ENCODE measurements around the gene ALG12. TPM values are rescaled to one million over a fixed set of nuclear protein-coding genes. Genes with fewer than 3 reads are reported as not detected.

Gene ALG12
- total RNA-seq, 2 donors from 2014 or later: 13.7 to 15.4 TPM

DNA sequence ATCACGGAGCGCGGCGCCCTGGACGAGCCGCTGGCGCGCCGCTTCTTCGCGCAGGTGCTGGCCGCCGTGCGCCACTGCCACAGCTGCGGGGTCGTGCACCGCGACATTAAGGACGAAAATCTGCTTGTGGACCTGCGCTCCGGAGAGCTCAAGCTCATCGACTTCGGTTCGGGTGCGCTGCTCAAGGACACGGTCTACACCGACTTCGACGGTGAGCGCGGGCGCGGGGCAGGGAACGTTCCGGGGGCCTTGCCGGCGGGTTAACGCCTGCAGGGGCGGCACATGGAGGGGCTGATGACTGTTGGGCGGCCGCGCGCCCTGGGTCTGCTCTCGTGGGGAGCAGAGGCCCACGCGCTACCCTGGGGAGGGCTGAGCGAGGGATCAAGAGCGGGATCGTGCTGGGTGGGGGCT is 43.4 kb upstream of the ALG12 start:
- no peaks in the 10 kb centered on the region for H3K9me3 ChIP-seq (ENCODE audit: control insufficient read depth, low read length, poor library complexity, severe bottlenecking)
- DNase-seq: no peak
- H3K27me3 Mint-ChIP-seq: no peaks in the 10 kb centered on the region
- ATAC-seq: no peak
- H3K4me1 Mint-ChIP-seq: peaks cover 24% of the 10 kb centered on the region
- peak overlapping the region; percentile 93 for H3K4me3 Mint-ChIP-seq
- H3K27ac Mint-ChIP-seq: peak overlapping the region; percentile 98
- H3K36me3 Mint-ChIP-seq (ENCODE audit: low read depth): no peaks in the 10 kb centered on the region

DNA sequence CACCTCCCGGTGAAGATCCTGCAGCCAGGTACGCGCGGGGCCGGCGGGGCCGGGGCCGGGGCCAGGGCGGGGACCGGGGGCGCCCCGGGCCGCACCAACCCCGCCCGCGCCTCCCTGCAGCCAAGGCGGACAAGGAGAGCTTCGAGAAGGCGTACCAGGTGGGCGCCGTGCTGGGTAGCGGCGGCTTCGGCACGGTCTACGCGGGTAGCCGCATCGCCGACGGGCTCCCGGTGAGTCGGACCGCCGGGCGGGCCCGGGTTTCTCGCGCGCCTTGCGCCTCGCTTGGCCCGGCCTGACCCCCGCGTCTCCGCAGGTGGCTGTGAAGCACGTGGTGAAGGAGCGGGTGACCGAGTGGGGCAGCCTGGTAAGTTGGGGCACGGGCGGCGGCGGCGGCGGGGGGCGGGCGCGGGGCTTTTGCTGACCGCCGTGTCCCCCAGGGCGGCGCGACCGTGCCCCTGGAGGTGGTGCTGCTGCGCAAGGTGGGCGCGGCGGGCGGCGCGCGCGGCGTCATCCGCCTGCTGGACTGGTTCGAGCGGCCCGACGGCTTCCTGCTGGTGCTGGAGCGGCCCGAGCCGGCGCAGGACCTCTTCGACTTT is 42.9 kb upstream of the ALG12 start:
- peak overlapping the region; percentile 98 for H3K27ac Mint-ChIP-seq
- DNase-seq (peak in 2 of 3 donors; percentile 26), ATAC-seq (no peak)
- no peaks in the 10 kb centered on the region for H3K9me3 ChIP-seq (ENCODE audit: control insufficient read depth, low read length, poor library complexity, severe bottlenecking)
- peaks cover 23% of the 10 kb centered on the region for H3K4me1 Mint-ChIP-seq
- no peaks in the 10 kb centered on the region for H3K27me3 Mint-ChIP-seq
- no peaks in the 10 kb centered on the region for H3K36me3 Mint-ChIP-seq (ENCODE audit: low read depth)
- peak overlapping the region; percentile 93 for H3K4me3 Mint-ChIP-seq

DNA sequence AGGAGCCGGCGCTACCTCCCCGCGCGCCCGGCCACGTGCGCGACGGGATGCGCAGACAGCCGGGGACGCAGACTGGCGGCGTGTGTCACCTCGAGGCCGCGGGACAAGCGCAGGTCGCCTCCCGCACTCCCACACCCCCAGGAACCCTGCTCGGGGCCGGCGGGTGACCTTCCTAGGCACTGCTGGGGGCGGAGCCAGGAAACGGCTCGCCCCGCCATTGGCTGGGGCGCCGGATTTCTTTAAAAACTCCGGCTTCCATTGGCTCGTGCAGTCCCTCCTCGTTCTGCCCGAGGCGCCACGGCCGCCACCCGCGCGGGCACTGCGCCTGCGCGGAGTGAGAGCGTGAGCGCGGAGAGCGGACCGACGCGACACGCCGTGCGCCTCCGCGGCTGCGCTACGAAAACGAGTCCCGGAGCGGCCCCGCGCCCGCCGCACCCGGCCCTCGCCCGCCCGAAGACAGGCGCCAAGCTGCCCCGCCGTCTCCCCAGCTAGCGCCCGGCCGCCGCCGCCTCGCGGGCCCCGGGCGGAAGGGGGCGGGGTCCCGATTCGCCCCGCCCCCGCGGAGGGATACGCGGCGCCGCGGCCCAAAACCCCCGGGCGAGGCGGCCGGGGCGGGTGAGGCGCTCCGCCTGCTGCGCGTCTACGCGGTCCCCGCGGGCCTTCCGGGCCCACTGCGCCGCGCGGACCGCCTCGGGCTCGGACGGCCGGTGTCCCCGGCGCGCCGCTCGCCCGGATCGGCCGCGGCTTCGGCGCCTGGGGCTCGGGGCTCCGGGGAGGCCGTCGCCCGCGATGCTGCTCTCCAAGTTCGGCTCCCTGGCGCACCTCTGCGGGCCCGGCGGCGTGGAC is 42.1 kb upstream of the ALG12 start, which contains the start of gene PIM3:
Gene PIM3, plus strand, starts transcription at position 614 of the 846 bp plus-strand sequence. Its CDS starts 176 bp downstream, at position 790.
- Mint-ChIP-seq H3K36me3 (ENCODE audit: low read depth) (no peaks in the 10 kb centered on the region), H3K27ac (peak within 1 kb of the TSS; percentile 98), H3K4me3 (peak within 1 kb of the TSS; percentile 93), H3K4me1 (peaks cover 22% of the 10 kb centered on the region), H3K27me3 (no peaks in the 10 kb centered on the region)
- ATAC-seq: peak; percentile 70
- H3K9me3 ChIP-seq (ENCODE audit: control insufficient read depth, low read length, poor library complexity, severe bottlenecking): no peaks in the 10 kb centered on the region
- peak; percentile 84 to 88 (median 84) for DNase-seq

DNA sequence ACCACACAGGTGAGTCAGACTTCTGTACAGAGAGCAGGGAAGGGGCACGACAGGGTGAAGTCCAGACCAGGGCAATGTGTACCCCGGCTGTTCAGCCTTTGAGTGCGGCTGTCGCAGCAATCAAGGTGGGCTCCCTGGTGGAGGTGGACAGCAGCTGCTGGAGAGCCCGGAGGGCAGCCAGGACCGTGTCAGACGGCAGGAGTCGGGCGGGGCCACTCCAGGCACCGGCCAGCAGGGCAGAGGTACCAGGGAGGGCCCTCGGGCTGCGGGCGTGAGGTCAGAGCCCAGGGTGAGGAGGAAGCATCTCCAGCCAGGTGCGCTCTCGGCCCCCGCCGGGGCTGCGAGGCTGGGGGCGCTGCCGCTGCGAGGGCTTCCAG is 41.5 kb upstream of the ALG12 start:
- Mint-ChIP-seq H3K27ac (peak overlapping the region; percentile 69), H3K4me1 (peaks cover 20% of the 10 kb centered on the region), H3K4me3 (peak overlapping the region; percentile 83), H3K27me3 (no peaks in the 10 kb centered on the region), H3K36me3 (ENCODE audit: low read depth) (no peaks in the 10 kb centered on the region)
- ATAC-seq (no peak), DNase-seq (no peak)
- no peaks in the 10 kb centered on the region for H3K9me3 ChIP-seq (ENCODE audit: control insufficient read depth, low read length, poor library complexity, severe bottlenecking)

DNA sequence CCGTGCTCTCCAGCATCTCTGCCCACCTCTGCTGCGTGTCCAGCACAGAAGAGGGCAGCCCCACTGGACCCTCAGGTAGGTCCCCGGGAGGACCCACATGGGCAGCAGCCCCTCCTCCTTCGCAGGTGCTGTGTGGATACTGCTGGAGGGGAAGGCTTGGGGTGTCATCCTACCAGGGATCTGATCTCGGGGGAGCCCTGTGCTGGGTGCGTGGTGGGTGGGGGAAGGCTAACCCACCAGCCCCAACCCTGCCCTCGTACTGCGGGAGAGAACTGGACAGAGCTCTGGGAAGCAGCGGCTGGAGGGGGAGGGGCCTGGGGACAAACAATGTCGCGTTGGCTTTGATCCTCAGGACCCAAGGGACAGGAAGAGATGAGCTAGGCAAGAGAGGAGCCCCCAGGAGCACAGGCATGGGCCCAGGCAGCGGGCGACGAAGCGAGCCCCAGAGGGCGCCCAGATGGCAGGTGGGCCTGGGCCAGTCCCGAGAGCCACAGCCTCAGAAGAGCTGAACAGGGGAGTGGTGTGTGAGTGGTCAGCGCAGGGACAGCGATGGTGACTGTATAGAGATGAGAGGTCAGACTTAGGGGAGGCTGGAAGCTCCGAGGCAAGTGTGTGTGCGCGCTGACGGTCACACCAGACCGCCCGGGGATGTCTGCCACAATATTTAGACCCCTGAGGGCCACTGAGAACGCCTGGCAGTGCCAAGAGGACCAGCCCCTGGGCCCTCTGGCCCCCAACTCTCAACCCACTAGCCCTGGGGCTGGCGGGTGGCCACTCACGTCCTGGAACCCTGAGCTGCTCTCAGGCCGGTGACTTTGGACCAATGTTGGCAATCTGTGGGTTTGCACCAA is 40.9 kb upstream of the ALG12 start:
- peaks cover 20% of the 10 kb centered on the region for H3K4me1 Mint-ChIP-seq
- no peaks in the 10 kb centered on the region for H3K27me3 Mint-ChIP-seq
- peak overlapping the region; percentile 69 for H3K27ac Mint-ChIP-seq
- no peaks in the 10 kb centered on the region for H3K9me3 ChIP-seq (ENCODE audit: control insufficient read depth, low read length, poor library complexity, severe bottlenecking)
- DNase-seq (no peak), ATAC-seq (no peak)
- H3K4me3 Mint-ChIP-seq: peak overlapping the region; percentile 83
- no peaks in the 10 kb centered on the region for H3K36me3 Mint-ChIP-seq (ENCODE audit: low read depth)

DNA sequence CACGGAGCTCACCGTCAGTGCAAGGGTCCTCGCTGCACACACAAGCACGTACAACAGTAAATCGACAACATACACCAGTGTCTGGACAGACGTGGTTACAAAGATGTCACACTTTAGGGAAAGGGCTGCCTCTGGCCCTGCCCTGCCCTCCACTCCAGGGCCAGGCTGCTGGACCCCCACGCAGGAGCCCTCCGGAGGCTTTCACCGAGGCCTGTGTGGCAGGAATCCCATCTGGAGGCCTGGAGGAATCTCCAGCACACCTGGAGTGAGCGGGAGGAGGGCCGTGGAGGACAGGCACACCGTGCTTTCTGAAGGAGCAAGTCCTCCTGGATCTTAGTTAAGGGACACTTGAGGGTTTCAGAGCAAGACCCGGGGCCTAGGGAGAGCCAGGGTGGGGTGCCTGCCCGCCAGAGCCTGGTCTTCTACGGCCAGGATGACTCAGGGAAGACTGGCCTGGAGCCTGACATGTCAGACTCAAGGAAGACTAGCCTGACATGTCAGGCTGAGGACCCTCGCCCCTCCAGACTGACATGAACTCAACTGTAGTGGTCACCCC is 40.2 kb upstream of the ALG12 start:
- H3K36me3 Mint-ChIP-seq (ENCODE audit: low read depth): no peaks in the 10 kb centered on the region
- ATAC-seq (no peak), DNase-seq (no peak)
- peak overlapping the region; percentile 83 for H3K4me3 Mint-ChIP-seq
- H3K9me3 ChIP-seq (ENCODE audit: control insufficient read depth, low read length, poor library complexity, severe bottlenecking): no peaks in the 10 kb centered on the region
- H3K27me3 Mint-ChIP-seq: no peaks in the 10 kb centered on the region
- peak overlapping the region; percentile 69 for H3K27ac Mint-ChIP-seq
- H3K4me1 Mint-ChIP-seq: peaks cover 16% of the 10 kb centered on the region

DNA sequence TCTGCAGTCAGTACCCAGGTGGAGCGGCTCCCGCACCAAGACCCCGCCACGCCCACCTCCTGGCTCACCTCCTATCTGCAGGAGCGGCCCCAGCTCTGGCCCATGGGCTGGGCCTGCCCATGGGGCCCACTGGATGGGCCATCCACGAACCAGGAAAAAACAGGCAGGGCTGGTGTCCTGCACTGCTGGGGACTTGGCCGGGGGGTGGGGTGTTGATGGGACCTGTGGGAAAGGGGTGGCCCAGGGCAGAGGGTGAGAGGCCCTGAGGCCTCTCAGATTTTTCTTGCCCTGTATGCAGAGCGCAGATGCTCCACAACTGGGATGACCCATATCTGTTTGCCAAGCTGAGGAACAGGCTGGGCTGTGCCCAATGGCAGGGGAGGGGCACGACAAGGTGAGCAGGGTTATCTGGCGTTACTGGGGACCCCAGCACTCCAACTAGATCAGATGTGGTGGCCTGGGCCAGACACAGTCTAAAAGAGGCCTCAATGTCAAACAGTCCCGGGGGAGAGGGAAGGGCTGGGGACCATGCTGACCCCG is 39.7 kb upstream of the ALG12 start:
- Mint-ChIP-seq H3K27me3 (no peaks in the 10 kb centered on the region), H3K4me1 (peaks cover 14% of the 10 kb centered on the region), H3K36me3 (ENCODE audit: low read depth) (no peaks in the 10 kb centered on the region), H3K4me3 (no peak overlapping the region), H3K27ac (peak overlapping the region; percentile 21)
- ATAC-seq (no peak), DNase-seq (no peak)
- no peaks in the 10 kb centered on the region for H3K9me3 ChIP-seq (ENCODE audit: control insufficient read depth, low read length, poor library complexity, severe bottlenecking)

DNA sequence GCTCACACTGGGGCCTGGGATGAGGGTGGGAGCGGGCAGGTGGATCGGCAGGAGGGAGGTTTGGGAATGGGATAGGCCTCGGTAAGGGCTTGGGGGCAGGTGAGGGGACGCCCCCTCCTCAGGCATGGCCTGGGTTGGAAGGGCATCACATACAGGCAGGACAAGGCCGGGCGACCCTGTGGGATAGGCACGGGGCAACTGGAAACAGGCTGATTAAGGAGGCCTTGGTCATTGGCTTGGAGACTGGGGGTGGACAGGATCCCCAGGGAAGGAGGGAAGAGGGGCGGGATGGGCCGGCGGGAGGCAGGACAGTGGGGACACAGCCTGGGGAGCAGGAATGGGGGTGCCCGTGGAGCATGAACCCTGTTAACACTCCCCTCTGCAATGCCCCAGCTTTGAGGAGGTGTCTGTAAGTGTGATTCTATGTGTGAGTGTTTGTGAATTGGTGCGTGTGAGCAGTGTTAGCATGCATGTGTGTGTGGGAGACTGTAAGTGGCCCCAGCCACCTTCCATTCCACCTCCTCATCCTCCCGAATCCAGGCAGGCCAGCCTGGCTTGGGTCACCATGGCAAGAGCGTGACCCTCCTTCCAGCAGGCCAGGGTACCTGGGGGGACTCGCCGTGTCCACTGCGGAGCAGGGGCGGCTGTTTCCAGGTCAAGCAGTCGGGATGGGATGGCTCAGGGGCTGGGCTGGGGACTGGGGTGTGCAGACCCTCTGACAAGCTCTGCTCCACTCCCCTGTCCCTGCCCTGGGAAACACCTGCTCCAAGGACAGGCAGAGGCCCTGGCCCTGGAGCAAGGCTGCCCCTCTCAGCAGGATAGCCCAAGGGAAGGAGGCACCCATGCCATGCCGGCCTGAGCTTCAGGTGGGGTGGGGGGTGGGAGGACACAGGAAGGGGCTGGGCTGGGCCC is 38.9 kb upstream of the ALG12 start:
- DNase-seq (no peak), ATAC-seq (no peak)
- no peaks in the 10 kb centered on the region for H3K9me3 ChIP-seq (ENCODE audit: control insufficient read depth, low read length, poor library complexity, severe bottlenecking)
- peaks cover 14% of the 10 kb centered on the region for H3K4me1 Mint-ChIP-seq
- H3K4me3 Mint-ChIP-seq: no peak overlapping the region
- no peaks in the 10 kb centered on the region for H3K27me3 Mint-ChIP-seq
- H3K36me3 Mint-ChIP-seq (ENCODE audit: low read depth): no peaks in the 10 kb centered on the region
- H3K27ac Mint-ChIP-seq: no peak overlapping the region

DNA sequence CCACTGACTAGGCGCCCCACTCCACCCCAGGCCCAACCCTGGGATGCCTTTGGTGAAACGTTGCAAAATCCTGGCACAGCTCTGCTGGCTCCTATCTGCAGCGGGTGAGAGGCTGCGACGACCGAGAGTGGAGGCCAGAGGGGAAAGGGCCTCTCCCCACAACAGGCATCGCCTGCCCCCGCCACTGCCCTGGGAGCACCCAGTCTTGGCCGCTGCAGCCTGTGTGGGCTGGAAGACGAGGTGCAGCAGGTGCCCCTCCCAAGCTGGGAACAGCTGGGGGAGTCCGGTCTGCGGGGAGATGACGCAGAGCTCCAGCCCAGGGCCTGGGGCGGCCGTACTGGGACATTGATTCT is 38.2 kb upstream of the ALG12 start:
- Mint-ChIP-seq H3K36me3 (ENCODE audit: low read depth) (no peaks in the 10 kb centered on the region), H3K27ac (no peak overlapping the region), H3K27me3 (no peaks in the 10 kb centered on the region), H3K4me1 (peaks cover 8% of the 10 kb centered on the region), H3K4me3 (no peak overlapping the region)
- no peaks in the 10 kb centered on the region for H3K9me3 ChIP-seq (ENCODE audit: control insufficient read depth, low read length, poor library complexity, severe bottlenecking)
- ATAC-seq: no peak
- DNase-seq: no peak

DNA sequence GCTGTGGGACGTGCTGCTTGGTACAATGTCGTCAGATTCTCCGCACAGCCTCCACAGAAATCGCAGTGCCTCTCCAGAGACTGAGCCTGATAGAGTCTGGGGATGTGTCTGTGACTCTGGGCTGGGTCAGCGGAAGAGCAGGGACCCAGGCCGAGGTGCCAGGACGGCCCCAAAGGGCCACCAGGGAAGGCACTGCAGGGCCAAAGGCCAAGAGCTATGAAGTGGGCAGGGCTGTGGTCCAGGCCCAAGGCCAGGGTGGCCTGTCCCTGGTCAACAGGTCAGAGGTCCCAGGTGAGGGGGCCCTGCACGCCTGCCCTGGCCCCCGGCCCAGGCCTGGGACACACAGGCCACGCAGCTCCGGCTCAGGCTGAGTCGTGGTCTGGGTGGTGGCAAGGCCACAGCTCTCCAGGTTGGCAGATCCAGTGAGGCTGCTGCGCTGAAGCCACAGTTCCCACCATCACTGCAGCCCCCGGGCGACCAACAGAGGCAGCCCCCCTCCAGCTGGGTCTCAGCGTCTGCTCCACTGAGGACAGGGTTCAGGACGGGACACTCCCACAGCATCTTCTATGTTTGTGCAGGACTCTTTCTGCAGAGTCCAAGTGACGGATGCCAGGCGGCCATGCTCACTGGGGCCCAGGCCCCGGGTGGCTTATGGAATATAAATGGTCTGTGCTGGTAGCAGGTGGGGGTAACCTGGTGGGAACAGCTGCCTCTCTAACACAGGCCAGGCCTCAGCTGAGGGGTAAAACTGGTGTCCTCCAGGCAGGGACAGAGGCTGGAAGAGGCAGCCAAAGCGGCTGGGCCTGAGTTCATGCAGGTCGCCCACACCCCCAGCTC is 37.6 kb upstream of the ALG12 start:
- Mint-ChIP-seq H3K4me1 (peaks cover 8% of the 10 kb centered on the region), H3K4me3 (no peak overlapping the region), H3K27me3 (no peaks in the 10 kb centered on the region), H3K27ac (no peak overlapping the region), H3K36me3 (ENCODE audit: low read depth) (no peaks in the 10 kb centered on the region)
- ATAC-seq: no peak
- DNase-seq: no peak
- no peaks in the 10 kb centered on the region for H3K9me3 ChIP-seq (ENCODE audit: control insufficient read depth, low read length, poor library complexity, severe bottlenecking)

DNA sequence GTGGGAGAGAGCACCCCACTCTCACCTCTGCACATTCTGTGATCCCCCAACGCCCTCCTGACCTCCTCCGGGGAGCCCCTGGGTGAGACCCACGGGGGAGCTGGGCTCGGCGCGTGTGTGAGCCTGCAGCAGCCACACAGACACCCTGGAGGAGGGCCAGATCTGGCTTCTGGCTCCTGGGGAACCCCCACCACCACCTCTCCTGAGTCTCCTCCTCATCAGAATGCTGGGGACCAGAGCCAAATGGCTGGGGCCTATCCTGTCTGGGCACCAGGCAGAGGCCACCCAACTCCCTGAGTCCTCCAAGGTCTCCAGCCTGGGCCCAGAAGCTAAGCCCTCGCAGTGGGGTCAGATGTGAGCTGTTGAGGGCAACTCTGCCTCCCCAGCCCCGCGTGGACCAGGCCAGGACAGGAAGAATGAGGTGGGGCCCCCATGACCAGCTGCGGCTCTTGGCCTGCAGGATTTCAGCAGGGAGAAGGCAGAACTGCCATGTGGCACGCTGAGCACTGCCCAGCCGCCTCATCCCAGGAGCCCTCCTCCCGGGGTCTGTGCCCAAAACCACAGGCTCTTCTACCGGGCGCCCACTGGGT is 36.8 kb upstream of the ALG12 start:
- ATAC-seq (no peak), DNase-seq (no peak)
- Mint-ChIP-seq H3K4me1 (peaks cover 8% of the 10 kb centered on the region), H3K4me3 (no peak overlapping the region), H3K27ac (no peak overlapping the region), H3K36me3 (ENCODE audit: low read depth) (no peaks in the 10 kb centered on the region), H3K27me3 (no peaks in the 10 kb centered on the region)
- no peaks in the 10 kb centered on the region for H3K9me3 ChIP-seq (ENCODE audit: control insufficient read depth, low read length, poor library complexity, severe bottlenecking)

Data from T-helper 17 cell (primary cell).